HT-29 (cell line): ENCODE measurements around the gene SNRNP35. TPM values are rescaled to one million over a fixed set of nuclear protein-coding genes. Genes with fewer than 3 reads are reported as not detected.
"Not testable (repeated sequence)": the region's sequence is repeated elsewhere in the genome, so short reads cannot be mapped to it uniquely, and the experiment has no call there.

ENCODE experiments used
- DNase-seq: peaks from one replicate; pipeline ENCODE4 v3.0.0-alpha.2; 2015; ENCODE audit warnings: low spot score
- total RNA-seq: library from RNA; depleted of rRNA; stranded (reverse); fragments of >200 nt; shearing (Covaris generic); gene quantifications from 2 replicates; pipeline ENCODE4 v1.2.3, GENCODE V29; 2014; rRNA removed

SNRNP35 gene
- total RNA-seq: 18.3 and 29.1 TPM in 2 replicates

GRCh38 chr12:123457980-123458779 lies at the start of gene SNRNP35:
Gene SNRNP35 (plus strand): TSS chr12:123458139. CDS start chr12:123465541, 7,402 bp downstream.
- DNase-seq: peak; percentile 84

- DNase-seq: not testable (repeated sequence)
These were observed 49.3 kb upstream of the SNRNP35 start for GRCh38 chr12:123408619-123409018.

- DNase-seq: not testable (repeated sequence)
These were observed 48.5 kb upstream of the SNRNP35 start for GRCh38 chr12:123409284-123410040.

GRCh38 chr12:123410041-123410412 lies 47.9 kb upstream of the SNRNP35 start:
- no peak for DNase-seq

- no peak for DNase-seq
These were observed 36.6 kb upstream of the SNRNP35 start for GRCh38 chr12:123421314-123421713.

- no peak for DNase-seq
These were observed 30.7 kb upstream of the SNRNP35 start for GRCh38 chr12:123427036-123427769.

- DNase-seq: no peak
These were observed 29.3 kb upstream of the SNRNP35 start for GRCh38 chr12:123428591-123428990.

GRCh38 chr12:123429101-123429500 lies 28.8 kb upstream of the SNRNP35 start:
- not testable (repeated sequence) for DNase-seq

- DNase-seq: not testable (repeated sequence)
These were observed 25.8 kb upstream of the SNRNP35 start for GRCh38 chr12:123431951-123432817.

- no peak for DNase-seq
These were observed 24.3 kb upstream of the SNRNP35 start for GRCh38 chr12:123433615-123434014.

GRCh38 chr12:123435636-123436016 lies 22.3 kb upstream of the SNRNP35 start:
- DNase-seq: no peak

- peak; percentile 80 for DNase-seq
These were observed 21.6 kb upstream of the SNRNP35 start, which contains the start of gene RILPL2 for GRCh38 chr12:123436017-123436964. Gene RILPL2 (minus strand): TSS chr12:123436684. CDS start chr12:123436420, 264 bp downstream.

GRCh38 chr12:123441523-123442164 lies 16.3 kb upstream of the SNRNP35 start:
- DNase-seq: no peak

GRCh38 chr12:123442774-123443173 lies 15.2 kb upstream of the SNRNP35 start:
- no peak for DNase-seq

GRCh38 chr12:123444092-123445026 lies 13.6 kb upstream of the SNRNP35 start:
- DNase-seq: no peak

- DNase-seq: peak; percentile 52
These were observed 12.3 kb upstream of the SNRNP35 start for GRCh38 chr12:123445388-123446332.

- DNase-seq: no peak
These were observed 11.6 kb upstream of the SNRNP35 start for GRCh38 chr12:123446333-123446713.
